Measurements from ENCODE around the gene ULBP1. TPM values are rescaled to one million over a fixed set of nuclear protein-coding genes. Genes with fewer than 3 reads are reported as not detected.
"Not testable (repeated sequence)": the region's sequence is repeated elsewhere in the genome, so short reads cannot be mapped to it uniquely, and the experiment has no call there.

Gene ULBP1
- total and polyA plus RNA-seq, 4 donors: 0.59 to 6.2 (median 1.8) TPM

- no peak for TF ChIP-seq CTCF (IDR thresholded peaks at IDR 0.05; ENCODE audit: control extremely low read depth, extremely low read depth)
Observed at GRCh38 chr6:149951626-149952025, 12.1 kb upstream of the ULBP1 start.

GRCh38 chr6:149953390-149953789 is 10.4 kb upstream of the ULBP1 start:
- H3K36me3 ChIP-seq (ENCODE audit: control insufficient read depth in 4 of 4, insufficient read depth in 4 of 4, low read length in 4 of 4); H3K27ac ChIP-seq (ENCODE audit: low read depth in 1 of 2, low read length in 1 of 2); H3K9me3 ChIP-seq (ENCODE audit: control insufficient read depth in 4 of 4, insufficient read depth in 3 of 4, low read length in 3 of 4); H3K4me3 ChIP-seq; H3K9ac ChIP-seq (ENCODE audit: insufficient read depth in 1 of 2, low read length in 2 of 2); H3K4me1 ChIP-seq (ENCODE audit: control insufficient read depth in 5 of 5, insufficient read depth in 5 of 5, low read length in 5 of 5); DNase-seq; ATAC-seq (ENCODE audit: insufficient read depth, low FRiP score): not testable (repeated sequence)
- peaks cover 0 to 87% (median 66%) of the 10 kb centered on the region in 3 donors for H3K27me3 ChIP-seq (ENCODE audit: control insufficient read depth in 3 of 3, insufficient read depth in 3 of 3, low read length in 2 of 3)
- 37 to 40% methylated on average over 2 of the region's 2 CpGs for WGBS, 2 donors

More at GRCh38 chr6:149951626-149952025, 12.1 kb upstream of the ULBP1 start:
- DNase-seq (no peak), ATAC-seq (ENCODE audit: insufficient read depth, low FRiP score) (no peak)
- H3K9ac ChIP-seq (ENCODE audit: insufficient read depth in 1 of 2, low read length in 2 of 2): no peak overlapping the region
- WGBS, 2 donors: 85 to 92% methylated on average over 3 of the region's 3 CpGs
- no peaks in the 10 kb centered on the region for H3K36me3 ChIP-seq (ENCODE audit: control insufficient read depth in 4 of 4, insufficient read depth in 4 of 4, low read length in 4 of 4)
- H3K4me1 ChIP-seq (ENCODE audit: control insufficient read depth in 5 of 5, insufficient read depth in 5 of 5, low read length in 5 of 5): peaks cover 0 to 1% (median 0%) of the 10 kb centered on the region in 5 donors
- H3K4me3 ChIP-seq: no peak overlapping the region
- no peak overlapping the region for H3K27ac ChIP-seq (ENCODE audit: low read depth in 1 of 2, low read length in 1 of 2)
- H3K27me3 ChIP-seq (ENCODE audit: control insufficient read depth in 3 of 3, insufficient read depth in 3 of 3, low read length in 2 of 3): peaks cover 0 to 79% (median 52%) of the 10 kb centered on the region in 3 donors
- H3K9me3 ChIP-seq (ENCODE audit: control insufficient read depth in 4 of 4, insufficient read depth in 3 of 4, low read length in 3 of 4): no peaks in the 10 kb centered on the region

GRCh38 chr6:149953934-149954327 is 9.8 kb upstream of the ULBP1 start:
- ATAC-seq (ENCODE audit: insufficient read depth, low FRiP score); H3K4me3 ChIP-seq; H3K4me1 ChIP-seq (ENCODE audit: control insufficient read depth in 5 of 5, insufficient read depth in 5 of 5, low read length in 5 of 5); H3K36me3 ChIP-seq (ENCODE audit: control insufficient read depth in 4 of 4, insufficient read depth in 4 of 4, low read length in 4 of 4); H3K9me3 ChIP-seq (ENCODE audit: control insufficient read depth in 4 of 4, insufficient read depth in 3 of 4, low read length in 3 of 4); DNase-seq; H3K9ac ChIP-seq (ENCODE audit: insufficient read depth in 1 of 2, low read length in 2 of 2); H3K27ac ChIP-seq (ENCODE audit: low read depth in 1 of 2, low read length in 1 of 2): not testable (repeated sequence)
- peaks cover 0 to 85% (median 67%) of the 10 kb centered on the region in 3 donors for H3K27me3 ChIP-seq (ENCODE audit: control insufficient read depth in 3 of 3, insufficient read depth in 3 of 3, low read length in 2 of 3)
- 8 to 17% methylated on average over 1 to 5 of the region's 10 CpGs for WGBS, 2 donors

- not testable (repeated sequence) for H3K9me3 ChIP-seq (ENCODE audit: control insufficient read depth in 4 of 4, insufficient read depth in 3 of 4, low read length in 3 of 4); H3K9ac ChIP-seq (ENCODE audit: insufficient read depth in 1 of 2, low read length in 2 of 2); ATAC-seq (ENCODE audit: insufficient read depth, low FRiP score); H3K4me3 ChIP-seq; H3K4me1 ChIP-seq (ENCODE audit: control insufficient read depth in 5 of 5, insufficient read depth in 5 of 5, low read length in 5 of 5); H3K36me3 ChIP-seq (ENCODE audit: control insufficient read depth in 4 of 4, insufficient read depth in 4 of 4, low read length in 4 of 4); DNase-seq; H3K27ac ChIP-seq (ENCODE audit: low read depth in 1 of 2, low read length in 1 of 2)
- WGBS, 2 donors: 10 to 13% methylated on average over 31 to 47 of the region's 53 CpGs
- H3K27me3 ChIP-seq (ENCODE audit: control insufficient read depth in 3 of 3, insufficient read depth in 3 of 3, low read length in 2 of 3): peaks cover 0 to 86% (median 72%) of the 10 kb centered on the region in 3 donors
Observed at GRCh38 chr6:149954328-149954983, 9.3 kb upstream of the ULBP1 start.

- peaks cover 0 to 83% (median 69%) of the 10 kb centered on the region in 3 donors for H3K27me3 ChIP-seq (ENCODE audit: control insufficient read depth in 3 of 3, insufficient read depth in 3 of 3, low read length in 2 of 3)
- not testable (repeated sequence) for H3K9ac ChIP-seq (ENCODE audit: insufficient read depth in 1 of 2, low read length in 2 of 2); ATAC-seq (ENCODE audit: insufficient read depth, low FRiP score); H3K4me1 ChIP-seq (ENCODE audit: control insufficient read depth in 5 of 5, insufficient read depth in 5 of 5, low read length in 5 of 5); H3K27ac ChIP-seq (ENCODE audit: low read depth in 1 of 2, low read length in 1 of 2); H3K4me3 ChIP-seq; DNase-seq; H3K36me3 ChIP-seq (ENCODE audit: control insufficient read depth in 4 of 4, insufficient read depth in 4 of 4, low read length in 4 of 4); H3K9me3 ChIP-seq (ENCODE audit: control insufficient read depth in 4 of 4, insufficient read depth in 3 of 4, low read length in 3 of 4)
- WGBS, 2 donors: 23 to 36% methylated on average over 12 to 13 of the region's 21 CpGs
Observed at GRCh38 chr6:149954984-149955653, 8.6 kb upstream of the ULBP1 start.

GRCh38 chr6:149955654-149956317 is 8.0 kb upstream of the ULBP1 start:
- 46 to 56% methylated on average over 7 of the region's 7 CpGs for WGBS, 2 donors
- not testable (repeated sequence) for H3K4me3 ChIP-seq; H3K27ac ChIP-seq (ENCODE audit: low read depth in 1 of 2, low read length in 1 of 2); H3K9ac ChIP-seq (ENCODE audit: insufficient read depth in 1 of 2, low read length in 2 of 2); DNase-seq; H3K9me3 ChIP-seq (ENCODE audit: control insufficient read depth in 4 of 4, insufficient read depth in 3 of 4, low read length in 3 of 4); H3K36me3 ChIP-seq (ENCODE audit: control insufficient read depth in 4 of 4, insufficient read depth in 4 of 4, low read length in 4 of 4); ATAC-seq (ENCODE audit: insufficient read depth, low FRiP score); H3K4me1 ChIP-seq (ENCODE audit: control insufficient read depth in 5 of 5, insufficient read depth in 5 of 5, low read length in 5 of 5)
- H3K27me3 ChIP-seq (ENCODE audit: control insufficient read depth in 3 of 3, insufficient read depth in 3 of 3, low read length in 2 of 3): peaks cover 0 to 83% (median 69%) of the 10 kb centered on the region in 3 donors

GRCh38 chr6:149958124-149958523 is 5.6 kb upstream of the ULBP1 start:
- H3K9me3 ChIP-seq (ENCODE audit: control insufficient read depth in 4 of 4, insufficient read depth in 3 of 4, low read length in 3 of 4); H3K27ac ChIP-seq (ENCODE audit: low read depth in 1 of 2, low read length in 1 of 2); DNase-seq; H3K4me1 ChIP-seq (ENCODE audit: control insufficient read depth in 5 of 5, insufficient read depth in 5 of 5, low read length in 5 of 5); ATAC-seq (ENCODE audit: insufficient read depth, low FRiP score); H3K36me3 ChIP-seq (ENCODE audit: control insufficient read depth in 4 of 4, insufficient read depth in 4 of 4, low read length in 4 of 4); H3K4me3 ChIP-seq; H3K9ac ChIP-seq (ENCODE audit: insufficient read depth in 1 of 2, low read length in 2 of 2): not testable (repeated sequence)
- WGBS, 2 donors: 37 to 53% methylated on average over 3 of the region's 3 CpGs
- H3K27me3 ChIP-seq (ENCODE audit: control insufficient read depth in 3 of 3, insufficient read depth in 3 of 3, low read length in 2 of 3): peaks cover 0 to 80% (median 52%) of the 10 kb centered on the region in 3 donors
